ENCODE data around the gene KCNIP1.

The KCNIP1 gene

GRCh38 chr5:170630711-170631141 lies 126.9 kb downstream of the KCNIP1 start:
- no peak for DNase-seq
- H3K9me3 ChIP-seq (ENCODE audit: control insufficient read depth, low read length), result no peaks in the 10 kb centered on the region
- no peak overlapping the region for H3K4me3 ChIP-seq (ENCODE audit: insufficient read depth in 1 of 2, low read depth in 1 of 2, low read length in 2 of 2)
- H3K9ac ChIP-seq (ENCODE audit: low read length), result no peak overlapping the region
- no peak overlapping the region for H2BK120ac ChIP-seq (ENCODE audit: low read depth, low read length)
- H3K4me2 ChIP-seq (ENCODE audit: low read length, poor library complexity, severe bottlenecking), result no peak overlapping the region
- no peak overlapping the region for H4K91ac ChIP-seq (ENCODE audit: low read length)
- H2AFZ ChIP-seq (ENCODE audit: low read depth, low read length), result no peak overlapping the region
- no peak overlapping the region for H3K27ac ChIP-seq (ENCODE audit: low read length, poor library complexity, severe bottlenecking)
- H2AK5ac ChIP-seq (ENCODE audit: low read length, severe bottlenecking), result no peak overlapping the region
- H3K27me3 ChIP-seq (ENCODE audit: control insufficient read depth in 1 of 2, insufficient read depth in 1 of 2, low read length in 2 of 2), result peaks cover 0 to 50% of the 10 kb centered on the region in 2 experiments
- H2BK5ac ChIP-seq (ENCODE audit: low read depth, low read length, poor library complexity, severe bottlenecking), result no peak overlapping the region
- H3K79me1 ChIP-seq (replicated peaks; ENCODE audit: low read length, poor library complexity, severe bottlenecking), result peaks cover 3% of the 10 kb centered on the region
- H2BK12ac ChIP-seq (ENCODE audit: low read length in 2 of 2), result no peak overlapping the region
- H3K36me3 ChIP-seq (ENCODE audit: control insufficient read depth in 1 of 2, insufficient read depth in 2 of 2, low read depth in 1 of 2, low read length in 2 of 2), result peaks cover 0 to 26% of the 10 kb centered on the region in 2 experiments
- no peak overlapping the region for H4K8ac ChIP-seq (ENCODE audit: low read length)
- H3K18ac ChIP-seq (ENCODE audit: low read depth in 1 of 2, low read length in 2 of 2), result no peak overlapping the region
- no peak overlapping the region for H3K14ac ChIP-seq (ENCODE audit: low read length in 2 of 2)
- peaks cover 21% of the 10 kb centered on the region for H3K4me1 ChIP-seq (ENCODE audit: control insufficient read depth, insufficient read depth, low read depth, low read length)
- 100% methylated on average over 1 of the region's 3 CpGs for WGBS
- H2BK15ac ChIP-seq (ENCODE audit: low read depth, poor library complexity, severe bottlenecking), result no peak overlapping the region
- no peak overlapping the region for H3K4ac ChIP-seq (ENCODE audit: low read depth in 1 of 2, low read length in 2 of 2)
- H3K23ac ChIP-seq (ENCODE audit: low read length in 2 of 2), result no peak overlapping the region

GRCh38 chr5:170631466-170632195 lies 127.8 kb downstream of the KCNIP1 start:
- Histone ChIP-seq H3K36me3 (ENCODE audit: control insufficient read depth in 1 of 2, insufficient read depth in 2 of 2, low read depth in 1 of 2, low read length in 2 of 2) (peaks cover 0 to 20% of the 10 kb centered on the region in 2 experiments), H2BK5ac (ENCODE audit: low read depth, low read length, poor library complexity, severe bottlenecking) (no peak overlapping the region), H3K18ac (ENCODE audit: low read depth in 1 of 2, low read length in 2 of 2) (no peak overlapping the region), H3K79me1 (replicated peaks; ENCODE audit: low read length, poor library complexity, severe bottlenecking) (peaks cover 3% of the 10 kb centered on the region), H3K14ac (ENCODE audit: low read length in 2 of 2) (no peak overlapping the region), H2BK120ac (ENCODE audit: low read depth, low read length) (no peak overlapping the region), H2AFZ (ENCODE audit: low read depth, low read length) (no peak overlapping the region), H3K4me1 (ENCODE audit: control insufficient read depth, insufficient read depth, low read depth, low read length) (peaks cover 21% of the 10 kb centered on the region), H2AK5ac (ENCODE audit: low read length, severe bottlenecking) (no peak overlapping the region), H3K27ac (ENCODE audit: low read length, poor library complexity, severe bottlenecking) (no peak overlapping the region), H3K9me3 (ENCODE audit: control insufficient read depth, low read length) (no peaks in the 10 kb centered on the region), H3K4me2 (ENCODE audit: low read length, poor library complexity, severe bottlenecking) (no peak overlapping the region), H3K9ac (ENCODE audit: low read length) (no peak overlapping the region), H2BK12ac (ENCODE audit: low read length in 2 of 2) (peak overlapping the region in 1 of 2 experiments; percentile 55), H4K91ac (ENCODE audit: low read length) (no peak overlapping the region), H4K8ac (ENCODE audit: low read length) (no peak overlapping the region), H3K27me3 (ENCODE audit: control insufficient read depth in 1 of 2, insufficient read depth in 1 of 2, low read length in 2 of 2) (peaks cover 0 to 45% of the 10 kb centered on the region in 2 experiments), H3K4me3 (ENCODE audit: insufficient read depth in 1 of 2, low read depth in 1 of 2, low read length in 2 of 2) (no peak overlapping the region), H3K4ac (ENCODE audit: low read depth in 1 of 2, low read length in 2 of 2) (no peak overlapping the region), H2BK15ac (ENCODE audit: low read depth, poor library complexity, severe bottlenecking) (no peak overlapping the region), H3K23ac (ENCODE audit: low read length in 2 of 2) (no peak overlapping the region)
- WGBS, result 55% methylated on average over 16 of the region's 16 CpGs
- peak; percentile 64 for DNase-seq

- Histone ChIP-seq H3K4ac (ENCODE audit: low read depth in 1 of 2, low read length in 2 of 2) (peak overlapping the region in 1 of 2 experiments; percentile 19), H3K18ac (ENCODE audit: low read depth in 1 of 2, low read length in 2 of 2) (peak overlapping the region; percentile 23 to 79), H3K4me3 (ENCODE audit: insufficient read depth in 1 of 2, low read depth in 1 of 2, low read length in 2 of 2) (peak overlapping the region in 1 of 2 experiments; percentile 21), H3K9me3 (ENCODE audit: control insufficient read depth, low read length) (no peaks in the 10 kb centered on the region), H3K23ac (ENCODE audit: low read length in 2 of 2) (no peak overlapping the region), H3K4me2 (ENCODE audit: low read length, poor library complexity, severe bottlenecking) (peak overlapping the region; percentile 62), H2BK15ac (ENCODE audit: low read depth, poor library complexity, severe bottlenecking) (no peak overlapping the region), H3K27ac (ENCODE audit: low read length, poor library complexity, severe bottlenecking) (peak overlapping the region; percentile 82), H3K79me1 (replicated peaks; ENCODE audit: low read length, poor library complexity, severe bottlenecking) (peaks cover 3% of the 10 kb centered on the region), H2AK5ac (ENCODE audit: low read length, severe bottlenecking) (no peak overlapping the region), H4K91ac (ENCODE audit: low read length) (no peak overlapping the region), H2BK12ac (ENCODE audit: low read length in 2 of 2) (peak overlapping the region in 1 of 2 experiments; percentile 29), H2BK120ac (ENCODE audit: low read depth, low read length) (no peak overlapping the region), H2BK5ac (ENCODE audit: low read depth, low read length, poor library complexity, severe bottlenecking) (no peak overlapping the region), H3K4me1 (ENCODE audit: control insufficient read depth, insufficient read depth, low read depth, low read length) (peaks cover 21% of the 10 kb centered on the region), H2AFZ (ENCODE audit: low read depth, low read length) (peak overlapping the region; percentile 46), H3K36me3 (ENCODE audit: control insufficient read depth in 1 of 2, insufficient read depth in 2 of 2, low read depth in 1 of 2, low read length in 2 of 2) (peaks cover 0 to 16% of the 10 kb centered on the region in 2 experiments), H4K8ac (ENCODE audit: low read length) (peak overlapping the region; percentile 66), H3K27me3 (ENCODE audit: control insufficient read depth in 1 of 2, insufficient read depth in 1 of 2, low read length in 2 of 2) (peaks cover 0 to 46% of the 10 kb centered on the region in 2 experiments), H3K9ac (ENCODE audit: low read length) (peak overlapping the region; percentile 46), H3K14ac (ENCODE audit: low read length in 2 of 2) (peak overlapping the region in 1 of 2 experiments; percentile 69)
- DNase-seq, result peak; percentile 26
- WGBS, result 32% methylated on average over 19 of the region's 19 CpGs
Measured at GRCh38 chr5:170632266-170632984, 128.6 kb downstream of the KCNIP1 start.

- WGBS, result 0% methylated on average over 12 of the region's 12 CpGs
- peak overlapping the region; percentile 82 for H3K27ac ChIP-seq (ENCODE audit: low read length, poor library complexity, severe bottlenecking)
Measured at GRCh38 chr5:170632985-170633234, 129.1 kb downstream of the KCNIP1 start.

More at GRCh38 chr5:170632985-170633234, 129.1 kb downstream of the KCNIP1 start:
- no peak overlapping the region for H2AK5ac ChIP-seq (ENCODE audit: low read length, severe bottlenecking)
- H3K9me3 ChIP-seq (ENCODE audit: control insufficient read depth, low read length), result no peaks in the 10 kb centered on the region
- no peak overlapping the region for H3K4ac ChIP-seq (ENCODE audit: low read depth in 1 of 2, low read length in 2 of 2)
- H2BK5ac ChIP-seq (ENCODE audit: low read depth, low read length, poor library complexity, severe bottlenecking), result no peak overlapping the region
- no peak overlapping the region for H2BK120ac ChIP-seq (ENCODE audit: low read depth, low read length)
- H3K9ac ChIP-seq (ENCODE audit: low read length), result peak overlapping the region; percentile 46
- H4K91ac ChIP-seq (ENCODE audit: low read length), result no peak overlapping the region
- peak overlapping the region in 1 of 2 experiments; percentile 69 for H3K14ac ChIP-seq (ENCODE audit: low read length in 2 of 2)
- peaks cover 21% of the 10 kb centered on the region for H3K4me1 ChIP-seq (ENCODE audit: control insufficient read depth, insufficient read depth, low read depth, low read length)
- peak overlapping the region in 1 of 2 experiments; percentile 21 for H3K4me3 ChIP-seq (ENCODE audit: insufficient read depth in 1 of 2, low read depth in 1 of 2, low read length in 2 of 2)
- peak overlapping the region; percentile 23 to 79 for H3K18ac ChIP-seq (ENCODE audit: low read depth in 1 of 2, low read length in 2 of 2)
- H2BK12ac ChIP-seq (ENCODE audit: low read length in 2 of 2), result peak overlapping the region in 1 of 2 experiments; percentile 29
- peaks cover 3% of the 10 kb centered on the region for H3K79me1 ChIP-seq (replicated peaks; ENCODE audit: low read length, poor library complexity, severe bottlenecking)
- no peak overlapping the region for H2BK15ac ChIP-seq (ENCODE audit: low read depth, poor library complexity, severe bottlenecking)
- H3K27me3 ChIP-seq (ENCODE audit: control insufficient read depth in 1 of 2, insufficient read depth in 1 of 2, low read length in 2 of 2), result peaks cover 0 to 49% of the 10 kb centered on the region in 2 experiments
- no peak overlapping the region for H3K23ac ChIP-seq (ENCODE audit: low read length in 2 of 2)
- peak overlapping the region; percentile 66 for H4K8ac ChIP-seq (ENCODE audit: low read length)
- H3K36me3 ChIP-seq (ENCODE audit: control insufficient read depth in 1 of 2, insufficient read depth in 2 of 2, low read depth in 1 of 2, low read length in 2 of 2), result peaks cover 0 to 12% of the 10 kb centered on the region in 2 experiments
- peak overlapping the region; percentile 62 for H3K4me2 ChIP-seq (ENCODE audit: low read length, poor library complexity, severe bottlenecking)
- DNase-seq, result no peak
- peak overlapping the region; percentile 46 for H2AFZ ChIP-seq (ENCODE audit: low read depth, low read length)
